Measurements from ENCODE around the gene NAV2. TPM values are rescaled to one million over a fixed set of nuclear protein-coding genes. Genes with fewer than 3 reads are reported as not detected.

NAV2 gene
- total RNA-seq, 1 donor from 2014 or later: 9.6 TPM

- Histone ChIP-seq H3K4me1 (peaks cover 13% of the 10 kb centered on the region), H3F3A (ENCODE audit: low read depth) (no peaks in the 10 kb centered on the region), H3K9me3 (ENCODE audit: low read depth) (peaks cover 6% of the 10 kb centered on the region), H3K27ac (no peak overlapping the region), H4K20me1 (ENCODE audit: low read depth) (no peaks in the 10 kb centered on the region), H3K4me3 (no peak overlapping the region), H3K36me3 (no peaks in the 10 kb centered on the region), H2AFZ (replicated peaks) (no peak overlapping the region), H3K27me3 (no peaks in the 10 kb centered on the region), H3K79me2 (ENCODE audit: low read depth) (no peaks in the 10 kb centered on the region), H3K9ac (no peak overlapping the region), H3K4me2 (no peak overlapping the region)
- peaks cover 19% of the 10 kb centered on the region for H3K27me3 Mint-ChIP-seq (ENCODE audit: insufficient read depth, low read depth)
- H3K4me3 Mint-ChIP-seq: no peak overlapping the region
- TF ChIP-seq EZH2phosphoT487 (IDR thresholded peaks at IDR 0.05): no peak
- no peak for TF ChIP-seq CTCF (IDR thresholded peaks at IDR 0.05)
- TF ChIP-seq EZH2 (IDR thresholded peaks at IDR 0.05): no peak
- H3K27ac Mint-ChIP-seq: no peak overlapping the region
- peaks cover 2% of the 10 kb centered on the region for H3K4me1 Mint-ChIP-seq
- no peaks in the 10 kb centered on the region for H3K36me3 Mint-ChIP-seq
- H3K9me3 Mint-ChIP-seq: peaks cover 8% of the 10 kb centered on the region
- no peak for DNase-seq (ENCODE audit: low spot score)
These were observed 426.1 kb downstream of the NAV2 start for GRCh38 chr11:20138707-20139106.

DNA sequence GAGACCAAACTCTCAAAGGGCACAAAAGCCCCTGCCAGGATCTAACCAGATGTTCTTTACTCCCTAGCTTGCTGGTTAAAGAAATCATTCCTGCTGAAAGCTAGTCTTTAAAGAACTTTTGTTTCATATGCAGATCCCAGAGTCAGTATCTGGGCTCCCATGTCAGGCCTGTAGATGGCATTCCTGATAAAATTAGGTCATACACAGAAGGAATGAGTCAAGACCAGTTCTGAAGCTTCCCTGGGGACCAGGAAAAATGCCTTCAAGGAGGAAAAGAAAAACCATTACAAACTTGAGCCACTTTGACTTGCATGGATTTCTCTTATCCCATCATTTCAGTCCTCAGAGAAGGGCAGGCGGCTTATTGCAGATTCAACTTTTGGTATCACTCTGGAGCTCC lies 441.7 kb downstream of the NAV2 start:
- no peak for DNase-seq (ENCODE audit: low spot score)
- Mint-ChIP-seq H3K4me3 (no peak overlapping the region), H3K4me1 (peaks cover 28% of the 10 kb centered on the region), H3K27me3 (ENCODE audit: insufficient read depth, low read depth) (peaks cover 56% of the 10 kb centered on the region), H3K36me3 (peaks cover 3% of the 10 kb centered on the region), H3K9me3 (peaks cover 7% of the 10 kb centered on the region), H3K27ac (no peak overlapping the region)
- Histone ChIP-seq H3K79me2 (ENCODE audit: low read depth) (peaks cover 9% of the 10 kb centered on the region), H3K4me1 (peaks cover 43% of the 10 kb centered on the region), H4K20me1 (ENCODE audit: low read depth) (peaks cover 18% of the 10 kb centered on the region), H2AFZ (replicated peaks) (no peak overlapping the region), H3F3A (ENCODE audit: low read depth) (peaks cover 60% of the 10 kb centered on the region), H3K27ac (no peak overlapping the region), H3K9ac (no peak overlapping the region), H3K27me3 (peaks cover 43% of the 10 kb centered on the region), H3K36me3 (peaks cover 5% of the 10 kb centered on the region), H3K4me2 (peak overlapping the region; percentile 96), H3K9me3 (ENCODE audit: low read depth) (no peaks in the 10 kb centered on the region), H3K4me3 (no peak overlapping the region)
- TF ChIP-seq EZH2 (IDR thresholded peaks at IDR 0.05) (no peak), EZH2phosphoT487 (IDR thresholded peaks at IDR 0.05) (no peak), CTCF (IDR thresholded peaks at IDR 0.05) (no peak)

- H3K4me2 ChIP-seq: peak overlapping the region; percentile 96
- H3K4me1 Mint-ChIP-seq: peaks cover 37% of the 10 kb centered on the region
- H3K9ac ChIP-seq: no peak overlapping the region
- peak overlapping the region; percentile 65 for H3K4me3 ChIP-seq
- H2AFZ ChIP-seq (replicated peaks): peak overlapping the region; percentile 83
- H3K27ac Mint-ChIP-seq: no peak overlapping the region
- H3K9me3 Mint-ChIP-seq: peaks cover 7% of the 10 kb centered on the region
- H3K27me3 ChIP-seq: peaks cover 57% of the 10 kb centered on the region
- H3K36me3 Mint-ChIP-seq: peaks cover 3% of the 10 kb centered on the region
- peak; percentile 44 for DNase-seq (ENCODE audit: low spot score)
- H3K79me2 ChIP-seq (ENCODE audit: low read depth): peaks cover 9% of the 10 kb centered on the region
- TF ChIP-seq EZH2phosphoT487 (IDR thresholded peaks at IDR 0.05) (no peak), CTCF (IDR thresholded peaks at IDR 0.05) (peak; percentile 9)
- no peak overlapping the region for H3K27ac ChIP-seq
- H3K36me3 ChIP-seq: peaks cover 5% of the 10 kb centered on the region
- H3K4me3 Mint-ChIP-seq: peak overlapping the region; percentile 81
- H3F3A ChIP-seq (ENCODE audit: low read depth): peaks cover 68% of the 10 kb centered on the region
- no peaks in the 10 kb centered on the region for H3K9me3 ChIP-seq (ENCODE audit: low read depth)
- peaks cover 57% of the 10 kb centered on the region for H3K4me1 ChIP-seq
- H4K20me1 ChIP-seq (ENCODE audit: low read depth): peaks cover 32% of the 10 kb centered on the region
- peaks cover 63% of the 10 kb centered on the region for H3K27me3 Mint-ChIP-seq (ENCODE audit: insufficient read depth, low read depth)
These were observed 443.1 kb downstream of the NAV2 start for GRCh38 chr11:20155683-20156279.

All from neural progenitor cell (in vitro differentiated cells).